Stomach smooth muscle (tissue), 2 donors: ENCODE data around the gene EMILIN1.

ENCODE experiments used
- H3K27ac ChIP-seq: one replicate; pipeline ENCODE4 v1.7.0; 2013; ENCODE audit warnings: mild to moderate bottlenecking, low read length, inconsistent platforms
- H3K27me3 ChIP-seq, 2 donors: one replicate each; pipeline ENCODE4 v1.7.0; 2013; ENCODE audit warnings: low read length in 2 of 2; ENCODE audit not compliant: insufficient read depth in 2 of 2, control insufficient read depth in 1 of 2
- H3K36me3 ChIP-seq, 2 donors: one replicate each; pipeline ENCODE4 v1.7.0; 2013; ENCODE audit warnings: low read length in 2 of 2; ENCODE audit not compliant: control insufficient read depth in 2 of 2, insufficient read depth in 2 of 2
- H3K4me1 ChIP-seq: one replicate; pipeline ENCODE4 v1.7.0; 2013; ENCODE audit warnings: low read length; ENCODE audit not compliant: control insufficient read depth, insufficient read depth
- H3K4me3 ChIP-seq, 2 donors: one replicate each; pipeline ENCODE4 v1.7.0; 2013; ENCODE audit warnings: low read length in 2 of 2
- H3K9ac ChIP-seq, 2 donors: one replicate each; pipeline ENCODE4 v1.7.0; 2013; ENCODE audit warnings: low read length in 2 of 2, mild to moderate bottlenecking in 1 of 2
- H3K9me3 ChIP-seq, 2 donors: one replicate each; pipeline ENCODE4 v1.7.0; 2013; ENCODE audit warnings: low read length in 2 of 2; ENCODE audit not compliant: control insufficient read depth in 2 of 2
- donor health status: healthy.
- donor health status: Pancreatic carcinoma.

The EMILIN1 gene

DNA sequence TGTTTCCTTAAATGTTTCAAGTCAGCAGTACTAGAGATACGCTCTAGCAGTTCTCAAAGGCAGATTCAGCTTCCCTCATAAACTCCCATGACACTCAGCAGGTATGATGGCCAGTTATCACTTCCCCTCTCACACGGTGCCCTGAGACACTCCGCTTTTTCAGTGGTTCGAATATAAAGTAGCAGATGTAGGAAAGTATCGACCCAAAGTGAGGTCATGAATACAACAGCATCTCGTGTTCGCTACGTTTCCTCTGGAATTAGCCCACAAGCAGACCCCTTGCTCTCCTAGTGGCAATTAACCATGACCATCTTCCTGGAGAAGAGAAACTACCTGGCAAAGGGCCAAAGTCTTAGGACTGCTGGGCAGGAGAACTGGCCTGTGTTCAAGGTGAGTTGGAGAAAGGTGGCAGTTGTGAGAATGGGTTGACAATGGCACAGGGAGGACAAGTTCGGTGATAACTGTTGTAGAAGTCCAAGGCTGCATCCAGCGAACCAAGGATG is 36.2 kb upstream of the EMILIN1 start:
- Histone ChIP-seq H3K4me1 (peaks cover 12% of the 10 kb centered on the region), H3K9ac (no peak overlapping the region), H3K4me3 (no peak overlapping the region), H3K27ac (peak overlapping the region; percentile 24), H3K9me3 (no peaks in the 10 kb centered on the region), H3K27me3 (no peaks in the 10 kb centered on the region), H3K36me3 (peaks cover 31 to 40% of the 10 kb centered on the region in 2 donors)

DNA sequence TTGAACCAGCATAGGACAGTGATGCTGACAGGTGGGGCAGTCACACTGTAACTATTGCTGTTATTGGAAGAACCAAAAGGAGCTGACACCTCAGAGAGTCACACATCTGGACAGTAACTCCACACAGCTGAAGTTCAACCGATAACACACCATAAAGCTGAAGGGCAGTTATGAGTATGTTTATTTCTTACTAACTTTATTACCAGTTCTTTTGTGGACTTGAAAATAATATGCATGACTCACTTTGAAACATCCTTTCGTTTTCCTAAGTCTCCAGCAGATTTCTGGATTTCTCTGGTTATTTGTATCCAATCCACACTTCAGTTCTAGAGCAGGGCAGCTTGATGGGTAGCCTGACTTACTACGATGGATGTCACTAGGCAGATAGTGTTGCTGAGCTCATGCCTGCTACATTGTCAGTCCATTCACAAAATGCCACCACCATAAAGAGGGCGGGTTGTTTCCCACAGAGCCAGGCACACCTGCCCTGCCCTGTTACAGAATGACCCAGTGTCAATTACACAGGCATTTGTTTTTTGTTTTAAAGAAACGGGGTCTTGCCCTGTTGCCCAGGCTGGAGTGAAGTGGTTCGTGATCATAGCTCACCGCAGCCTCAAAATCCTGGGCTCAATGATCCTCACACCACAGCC is 35.3 kb upstream of the EMILIN1 start:
- Histone ChIP-seq H3K9me3 (no peaks in the 10 kb centered on the region), H3K36me3 (peaks cover 22 to 31% of the 10 kb centered on the region in 2 donors), H3K4me3 (no peak overlapping the region), H3K9ac (no peak overlapping the region), H3K27ac (no peak overlapping the region), H3K27me3 (no peaks in the 10 kb centered on the region), H3K4me1 (peaks cover 12% of the 10 kb centered on the region)

- Histone ChIP-seq H3K27me3 (no peaks in the 10 kb centered on the region), H3K27ac (peak overlapping the region; percentile 75)
Measured at GRCh38 chr2:27049422-27050280, 28.8 kb upstream of the EMILIN1 start.

DNA sequence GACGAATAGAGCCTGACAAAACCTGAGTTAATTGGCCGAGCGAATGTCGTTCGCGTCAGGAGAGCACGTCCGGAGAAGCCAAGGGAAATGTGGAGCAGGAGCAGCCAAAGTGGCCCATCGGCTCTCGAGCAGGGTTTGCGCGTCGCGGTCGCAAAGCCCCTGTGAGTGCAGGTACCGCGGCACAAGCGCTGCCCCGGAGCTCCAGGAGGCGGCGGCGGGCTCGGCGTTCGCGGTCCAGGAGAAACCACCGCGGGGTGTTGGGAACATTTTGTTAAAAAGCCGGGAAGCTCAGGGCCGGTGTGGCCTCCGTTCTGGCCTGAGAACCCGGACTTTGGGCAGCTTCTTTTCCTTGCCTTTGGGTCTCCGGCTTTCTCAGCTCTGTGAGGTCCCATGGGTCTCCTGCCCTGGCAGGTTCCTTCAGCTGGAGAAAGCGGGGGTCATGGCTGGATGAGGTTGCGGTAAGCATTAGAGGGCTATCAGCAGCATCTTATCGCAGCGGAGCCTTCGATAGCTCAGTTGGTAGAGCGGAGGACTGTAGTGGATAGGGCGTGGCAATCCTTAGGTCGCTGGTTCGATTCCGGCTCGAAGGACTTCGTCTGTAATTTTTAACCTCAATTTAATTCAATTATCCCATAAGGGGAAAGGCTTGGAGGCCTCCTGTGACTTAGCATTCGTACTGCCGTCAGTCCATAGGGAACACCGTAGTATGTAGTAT is 28.0 kb upstream of the EMILIN1 start:
- Histone ChIP-seq H3K27ac (peak overlapping the region; percentile 75), H3K4me3 (peak overlapping the region; percentile 78 to 97), H3K9me3 (no peaks in the 10 kb centered on the region), H3K9ac (peak overlapping the region; percentile 74 to 77), H3K36me3 (peaks cover 16 to 18% of the 10 kb centered on the region in 2 donors), H3K4me1 (peaks cover 23% of the 10 kb centered on the region), H3K27me3 (no peaks in the 10 kb centered on the region)

More at GRCh38 chr2:27049422-27050280, 28.8 kb upstream of the EMILIN1 start:
- H3K4me1 ChIP-seq: peaks cover 23% of the 10 kb centered on the region
- peak overlapping the region; percentile 74 to 77 for H3K9ac ChIP-seq
- peak overlapping the region; percentile 78 to 97 for H3K4me3 ChIP-seq
- no peaks in the 10 kb centered on the region for H3K9me3 ChIP-seq
- peaks cover 8 to 11% of the 10 kb centered on the region in 2 donors for H3K36me3 ChIP-seq

GRCh38 chr2:27050996-27051901 is 27.2 kb upstream of the EMILIN1 start, which contains the start of gene AGBL5:
Gene AGBL5 (plus strand): TSS chr2:27051668. CDS start chr2:27052959, 1,291 bp downstream.
- peak within 1 kb of the TSS; percentile 76 to 77 for H3K9ac ChIP-seq
- H3K4me3 ChIP-seq: peak within 1 kb of the TSS; percentile 78 to 97
- peak within 1 kb of the TSS; percentile 75 for H3K27ac ChIP-seq
- H3K9me3 ChIP-seq: no peaks in the 10 kb centered on the region
- H3K36me3 ChIP-seq: peaks cover 24 to 25% of the 10 kb centered on the region in 2 donors
- H3K27me3 ChIP-seq: no peaks in the 10 kb centered on the region
- H3K4me1 ChIP-seq: peaks cover 23% of the 10 kb centered on the region

DNA sequence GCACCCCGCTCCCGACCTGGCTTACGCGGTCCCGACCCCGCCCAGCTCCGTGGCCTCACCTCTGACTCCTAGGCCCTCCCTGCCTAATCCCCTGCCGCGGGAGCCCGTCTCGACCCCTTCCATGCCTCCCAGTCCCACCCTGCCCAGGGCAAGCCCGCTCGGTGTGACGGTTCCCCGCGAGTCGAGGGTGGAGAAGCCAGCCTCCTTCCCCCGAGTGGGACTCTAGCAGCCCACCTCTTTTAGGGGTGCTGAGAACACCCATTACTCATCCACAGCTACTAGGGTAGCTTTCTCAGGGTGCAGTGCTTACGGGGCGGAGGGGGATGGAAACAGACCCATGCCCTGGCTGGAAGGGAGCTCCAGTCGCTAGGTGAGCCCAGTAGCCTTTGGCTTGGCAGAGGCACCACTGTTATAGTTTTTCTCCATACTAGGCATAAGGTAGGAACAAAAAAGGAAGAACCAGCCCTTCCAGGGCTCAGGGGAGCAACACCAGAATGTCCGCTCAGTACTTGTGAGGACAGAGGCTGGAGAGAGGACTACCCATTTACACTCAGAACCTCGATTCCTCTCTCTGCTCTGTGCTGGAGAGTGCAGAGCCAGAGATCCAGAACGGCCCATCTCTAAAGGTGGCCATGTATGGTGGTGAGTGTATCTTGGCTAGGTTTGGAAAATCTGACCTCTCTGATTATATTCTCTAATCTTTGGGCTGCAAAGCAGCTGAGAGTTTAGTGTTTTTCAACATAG is 26.3 kb upstream of the EMILIN1 start:
- Histone ChIP-seq H3K27me3 (no peaks in the 10 kb centered on the region), H3K36me3 (peaks cover 30 to 31% of the 10 kb centered on the region in 2 donors), H3K4me1 (peaks cover 23% of the 10 kb centered on the region), H3K27ac (peak overlapping the region; percentile 75), H3K9me3 (no peaks in the 10 kb centered on the region), H3K9ac (peak overlapping the region; percentile 76 to 77), H3K4me3 (peak overlapping the region; percentile 73 to 78)

DNA sequence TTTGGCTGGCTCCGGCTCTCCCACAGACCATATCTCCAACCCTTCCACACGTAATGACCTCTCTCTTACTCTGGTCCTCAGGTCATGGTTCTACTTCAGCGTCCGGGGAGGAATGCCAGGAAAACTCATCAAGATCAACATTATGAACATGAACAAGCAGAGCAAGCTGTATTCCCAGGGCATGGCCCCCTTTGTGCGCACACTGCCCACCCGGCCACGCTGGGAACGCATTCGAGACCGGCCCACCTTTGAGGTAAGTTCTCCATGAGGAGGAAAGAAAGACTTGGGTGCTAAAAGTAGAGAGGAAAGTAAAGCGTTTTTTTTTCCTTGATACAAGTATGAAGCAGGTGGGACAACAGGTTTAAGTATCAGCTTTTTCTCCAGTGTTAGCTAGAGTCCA is 25.1 kb upstream of the EMILIN1 start:
- peaks cover 34 to 38% of the 10 kb centered on the region in 2 donors for H3K36me3 ChIP-seq
- H3K9ac ChIP-seq: no peak overlapping the region
- no peaks in the 10 kb centered on the region for H3K27me3 ChIP-seq
- no peaks in the 10 kb centered on the region for H3K9me3 ChIP-seq
- H3K27ac ChIP-seq: peak overlapping the region; percentile 75
- no peak overlapping the region for H3K4me3 ChIP-seq
- H3K4me1 ChIP-seq: peaks cover 23% of the 10 kb centered on the region

GRCh38 chr2:27053776-27054175 is 24.6 kb upstream of the EMILIN1 start:
- Histone ChIP-seq H3K4me3 (no peak overlapping the region), H3K4me1 (peaks cover 23% of the 10 kb centered on the region), H3K9ac (no peak overlapping the region), H3K36me3 (peaks cover 38 to 42% of the 10 kb centered on the region in 2 donors), H3K27me3 (no peaks in the 10 kb centered on the region), H3K9me3 (no peaks in the 10 kb centered on the region), H3K27ac (peak overlapping the region; percentile 75)

GRCh38 chr2:27054721-27055120 is 23.7 kb upstream of the EMILIN1 start:
- Histone ChIP-seq H3K9me3 (no peaks in the 10 kb centered on the region), H3K4me3 (no peak overlapping the region), H3K36me3 (peaks cover 38 to 45% of the 10 kb centered on the region in 2 donors), H3K27ac (no peak overlapping the region), H3K27me3 (no peaks in the 10 kb centered on the region), H3K9ac (no peak overlapping the region), H3K4me1 (peaks cover 16% of the 10 kb centered on the region)
